ENCODE measurements around the gene CDH13. TPM values are rescaled to one million over a fixed set of nuclear protein-coding genes. Genes with fewer than 3 reads are reported as not detected.

Gene CDH13
- total RNA-seq, 2 experiments from 2014 or later, result not detected

DNA sequence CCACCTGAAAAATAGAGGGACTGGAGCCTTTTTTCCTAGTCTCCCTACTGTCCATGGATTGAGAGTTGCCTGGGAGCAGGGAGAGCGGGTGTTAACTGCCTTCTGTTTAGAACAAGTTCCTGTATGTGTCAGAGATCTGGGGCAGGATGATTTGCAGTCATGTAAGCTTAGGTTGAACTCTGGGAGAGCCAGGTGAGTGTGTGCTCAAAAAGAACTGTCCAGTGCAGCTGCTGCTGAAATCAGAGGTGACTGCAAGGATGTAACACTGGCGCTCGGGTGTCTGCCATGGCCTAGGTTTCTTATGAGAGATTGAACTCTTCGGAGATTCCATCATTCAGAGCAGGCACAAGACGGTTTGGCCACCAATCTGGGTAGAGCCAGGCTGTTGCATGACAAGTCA is 432.5 kb downstream of the CDH13 start:
- Histone ChIP-seq H4K20me1 (ENCODE audit: insufficient read depth, low read length) (no peaks in the 10 kb centered on the region), H3K4me2 (ENCODE audit: low read length) (no peak overlapping the region), H3K4me1 (ENCODE audit: insufficient read depth, low read length, poor library complexity, severe bottlenecking) (no peaks in the 10 kb centered on the region), H3K9me3 (ENCODE audit: low read length) (no peaks in the 10 kb centered on the region), H3K9me2 (ENCODE audit: insufficient read depth, low read length) (no peaks in the 10 kb centered on the region), H3K27ac (ENCODE audit: low read depth, low read length, poor library complexity, severe bottlenecking) (no peak overlapping the region), H3K4me3 (ENCODE audit: low read depth, low read length, poor library complexity, severe bottlenecking) (no peak overlapping the region), H2AFZ (ENCODE audit: low read length) (no peak overlapping the region), H3K36me3 (ENCODE audit: insufficient read depth, low read length) (no peaks in the 10 kb centered on the region), H3K79me2 (ENCODE audit: insufficient read depth, low read depth, low read length) (no peaks in the 10 kb centered on the region)
- ChIA-PET CTCF (ENCODE audit: unreplicated experiment) (no interaction called here), POLR2A (no interaction called here)
- intact Hi-C loops (cut with micrococcal nuclease; ENCODE audit: unreplicated experiment), result no loop called here
- no peak for DNase-seq (ENCODE audit: low spot score)
- no TSS peak for BruUV-seq (replicated peaks)
- TF ChIP-seq CTCF (conservative IDR thresholded peaks at IDR 0.05; ENCODE audit: low read length) (no peak), EZH2phosphoT487 (IDR thresholded peaks at IDR 0.05; ENCODE audit: borderline replicate concordance, low read depth, low read length) (no peak)

- H3K9me3 ChIP-seq (ENCODE audit: low read length), result 0 out of 2 replicates have a peak, but pooled peaks cover 4% of the 10 kb centered on the region
- no peaks in the 10 kb centered on the region for H3K9me2 ChIP-seq (ENCODE audit: insufficient read depth, low read length)
- ChIA-PET CTCF (ENCODE audit: unreplicated experiment) (no interaction called here), POLR2A (no interaction called here)
- H3K36me3 ChIP-seq (ENCODE audit: insufficient read depth, low read length), result no peaks in the 10 kb centered on the region
- no peak overlapping the region for H3K4me2 ChIP-seq (ENCODE audit: low read length)
- H3K27ac ChIP-seq (ENCODE audit: low read depth, low read length, poor library complexity, severe bottlenecking), result no peak overlapping the region
- no peaks in the 10 kb centered on the region for H3K4me1 ChIP-seq (ENCODE audit: insufficient read depth, low read length, poor library complexity, severe bottlenecking)
- H2AFZ ChIP-seq (ENCODE audit: low read length), result no peak overlapping the region
- H4K20me1 ChIP-seq (ENCODE audit: insufficient read depth, low read length), result no peaks in the 10 kb centered on the region
- H3K4me3 ChIP-seq (ENCODE audit: low read depth, low read length, poor library complexity, severe bottlenecking), result no peak overlapping the region
- intact Hi-C loops (cut with micrococcal nuclease; ENCODE audit: unreplicated experiment), result no loop called here
- no TSS peak for BruUV-seq (replicated peaks)
- no peaks in the 10 kb centered on the region for H3K79me2 ChIP-seq (ENCODE audit: insufficient read depth, low read depth, low read length)
- no peak for TF ChIP-seq EZH2phosphoT487 (IDR thresholded peaks at IDR 0.05; ENCODE audit: borderline replicate concordance, low read depth, low read length)
- no peak for TF ChIP-seq CTCF (conservative IDR thresholded peaks at IDR 0.05; ENCODE audit: low read length)
- DNase-seq (ENCODE audit: low spot score), result no peak
Observed at GRCh38 chr16:83066011-83066410, 439.2 kb downstream of the CDH13 start.

DNA sequence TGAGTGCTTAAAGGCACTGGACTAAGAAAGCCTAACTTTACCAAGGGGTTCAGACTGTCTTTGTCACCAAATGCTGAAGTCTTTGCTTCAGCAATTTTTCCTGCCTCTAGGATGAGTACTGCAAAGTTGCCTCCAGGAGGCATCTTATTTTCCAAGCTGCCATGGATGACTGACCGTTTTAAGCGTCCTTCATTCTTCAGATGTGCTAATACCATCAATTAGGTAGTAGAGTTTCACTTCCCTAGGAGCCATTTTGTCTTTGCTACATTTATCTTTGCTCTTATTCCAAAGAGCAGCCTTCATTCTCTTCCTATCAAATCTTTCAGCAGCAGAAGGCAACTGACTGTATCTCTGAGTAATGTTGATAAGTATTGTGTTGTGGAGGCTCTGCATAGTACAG is 440.1 kb downstream of the CDH13 start:
- ChIA-PET POLR2A (no interaction called here), CTCF (ENCODE audit: unreplicated experiment) (no interaction called here)
- Histone ChIP-seq H3K4me2 (ENCODE audit: low read length) (no peak overlapping the region), H2AFZ (ENCODE audit: low read length) (no peak overlapping the region), H3K4me3 (ENCODE audit: low read depth, low read length, poor library complexity, severe bottlenecking) (no peak overlapping the region), H3K9me2 (ENCODE audit: insufficient read depth, low read length) (no peaks in the 10 kb centered on the region), H3K9me3 (ENCODE audit: low read length) (0 out of 2 replicates have a peak, but pooled peaks cover 4% of the 10 kb centered on the region), H3K79me2 (ENCODE audit: insufficient read depth, low read depth, low read length) (no peaks in the 10 kb centered on the region), H3K4me1 (ENCODE audit: insufficient read depth, low read length, poor library complexity, severe bottlenecking) (no peaks in the 10 kb centered on the region), H3K36me3 (ENCODE audit: insufficient read depth, low read length) (no peaks in the 10 kb centered on the region), H3K27ac (ENCODE audit: low read depth, low read length, poor library complexity, severe bottlenecking) (no peak overlapping the region), H4K20me1 (ENCODE audit: insufficient read depth, low read length) (no peaks in the 10 kb centered on the region)
- TF ChIP-seq CTCF (conservative IDR thresholded peaks at IDR 0.05; ENCODE audit: low read length) (no peak), EZH2phosphoT487 (IDR thresholded peaks at IDR 0.05; ENCODE audit: borderline replicate concordance, low read depth, low read length) (no peak)
- no peak for DNase-seq (ENCODE audit: low spot score)
- no TSS peak for BruUV-seq (replicated peaks)
- intact Hi-C loops (cut with micrococcal nuclease; ENCODE audit: unreplicated experiment), result no loop called here

Data from OCI-LY7 (cell line).